GM18511 (cell line): ENCODE measurements around the gene ARAP1.

ENCODE experiments used
- ATAC-seq: cut with Tn5 transposase; IDR thresholded peaks from one replicate; pipeline ENCODE4 v1.9.1; 2021; ENCODE audit warnings: mild to moderate bottlenecking, moderate library complexity; ENCODE audit not compliant: unreplicated experiment

The ARAP1 gene

GRCh38 chr11:72685560-72686480 lies 66.4 kb downstream of the ARAP1 start:
- ATAC-seq: no peak

- ATAC-seq: peak; percentile 56
These were observed 67.8 kb downstream of the ARAP1 start for GRCh38 chr11:72684236-72684912.

GRCh38 chr11:72683782-72684200 lies 68.4 kb downstream of the ARAP1 start:
- no peak for ATAC-seq

- ATAC-seq: no peak
These were observed 69.4 kb downstream of the ARAP1 start for GRCh38 chr11:72682858-72683243.

GRCh38 chr11:72682238-72682857 lies 69.9 kb downstream of the ARAP1 start:
- no peak for ATAC-seq

GRCh38 chr11:72681226-72682153 lies 70.7 kb downstream of the ARAP1 start:
- no peak for ATAC-seq

GRCh38 chr11:72680624-72681158 lies 71.5 kb downstream of the ARAP1 start:
- no peak for ATAC-seq

GRCh38 chr11:72679869-72680268 lies 72.3 kb downstream of the ARAP1 start:
- ATAC-seq: no peak

- ATAC-seq: no peak
These were observed 73.7 kb downstream of the ARAP1 start for GRCh38 chr11:72678524-72678923.

- no peak for ATAC-seq
These were observed 75.3 kb downstream of the ARAP1 start for GRCh38 chr11:72676861-72677341.

- ATAC-seq: no peak
These were observed 77.0 kb downstream of the ARAP1 start for GRCh38 chr11:72675221-72675620.

- ATAC-seq: no peak
These were observed 78.0 kb downstream of the ARAP1 start, which contains the start of gene PDE2A for GRCh38 chr11:72673943-72674828. PDE2A (minus strand) TSS chr11:72674422; CDS start chr11:72674207, 215 bp downstream.

GRCh38 chr11:72673284-72673942 lies 78.8 kb downstream of the ARAP1 start:
- no peak for ATAC-seq

GRCh38 chr11:72672597-72673238 lies 79.5 kb downstream of the ARAP1 start:
- ATAC-seq: no peak

- ATAC-seq: no peak
These were observed 80.8 kb downstream of the ARAP1 start for GRCh38 chr11:72671152-72672099.

GRCh38 chr11:72670041-72670440 lies 82.2 kb downstream of the ARAP1 start:
- ATAC-seq: no peak

- no peak for ATAC-seq
These were observed 82.7 kb downstream of the ARAP1 start for GRCh38 chr11:72669527-72669926.
